Testis (tissue), 2 donors: ENCODE results near the gene CKAP2L.

Experiments
- POLR2A ChIP-seq: fragments of 450-650 bp; IDR thresholded peaks from one replicate; pipeline ENCODE4 v1.6.1; 2017; ENCODE audit warnings: antibody characterized with exemption, mild to moderate bottlenecking, moderate library complexity
- TF ChIP-seq, protein P1 (sequence below), 3 experiments: fragments of 450-650 bp in 2 of 3; fragments of 200-600 bp in 1 of 3; sonication (generic) in 1 of 3; IDR thresholded peaks; one replicate each; pipeline ENCODE4 v1.5.1; 2016 to 2019; ENCODE audit warnings: antibody characterized with exemption in 3 of 3, mild to moderate bottlenecking in 2 of 3, moderate library complexity in 1 of 3

DNA sequence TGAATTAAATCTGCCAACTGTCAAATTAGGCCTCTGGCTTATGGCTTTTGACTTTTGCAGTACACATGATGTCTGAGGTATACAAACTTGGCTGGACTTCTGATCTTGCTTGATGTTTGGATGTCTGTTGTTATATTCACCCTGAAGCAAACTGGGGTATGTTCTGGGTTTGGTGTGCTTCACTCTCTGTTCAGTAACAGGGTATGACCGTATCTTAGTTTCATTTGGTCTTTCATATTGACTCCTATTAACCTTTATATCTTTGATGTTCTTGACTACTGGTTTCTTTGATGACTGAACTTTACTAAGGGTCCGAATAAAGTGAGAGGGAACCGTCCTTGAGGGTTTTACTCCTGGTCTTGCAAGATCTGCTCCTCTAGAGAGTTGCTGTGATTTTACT is 8.2 kb downstream of the CKAP2L start:
- TF ChIP-seq, protein P1, sequence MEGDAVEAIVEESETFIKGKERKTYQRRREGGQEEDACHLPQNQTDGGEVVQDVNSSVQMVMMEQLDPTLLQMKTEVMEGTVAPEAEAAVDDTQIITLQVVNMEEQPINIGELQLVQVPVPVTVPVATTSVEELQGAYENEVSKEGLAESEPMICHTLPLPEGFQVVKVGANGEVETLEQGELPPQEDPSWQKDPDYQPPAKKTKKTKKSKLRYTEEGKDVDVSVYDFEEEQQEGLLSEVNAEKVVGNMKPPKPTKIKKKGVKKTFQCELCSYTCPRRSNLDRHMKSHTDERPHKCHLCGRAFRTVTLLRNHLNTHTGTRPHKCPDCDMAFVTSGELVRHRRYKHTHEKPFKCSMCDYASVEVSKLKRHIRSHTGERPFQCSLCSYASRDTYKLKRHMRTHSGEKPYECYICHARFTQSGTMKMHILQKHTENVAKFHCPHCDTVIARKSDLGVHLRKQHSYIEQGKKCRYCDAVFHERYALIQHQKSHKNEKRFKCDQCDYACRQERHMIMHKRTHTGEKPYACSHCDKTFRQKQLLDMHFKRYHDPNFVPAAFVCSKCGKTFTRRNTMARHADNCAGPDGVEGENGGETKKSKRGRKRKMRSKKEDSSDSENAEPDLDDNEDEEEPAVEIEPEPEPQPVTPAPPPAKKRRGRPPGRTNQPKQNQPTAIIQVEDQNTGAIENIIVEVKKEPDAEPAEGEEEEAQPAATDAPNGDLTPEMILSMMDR (IDR thresholded peaks at IDR 0.05) = no peak
- TF ChIP-seq POLR2A = no peak
